KMS-11 (cell line): ENCODE results near the gene ANO8.

ENCODE experiments used
- H2AFZ ChIP-seq: fragments of 200-600 bp; sonication (generic); 2 replicates; pipeline ENCODE4 v1.6.1; 2016; ENCODE audit warnings: antibody characterized with exemption, mixed run types, low read depth
- H3K27ac ChIP-seq: fragments of 200-600 bp; sonication (generic); 2 replicates; pipeline ENCODE4 v1.6.1; 2016; ENCODE audit warnings: mild to moderate bottlenecking, mixed run types
- H3K27me3 ChIP-seq: fragments of 200-600 bp; sonication (generic); 2 replicates; pipeline ENCODE4 v1.6.1; 2017; ENCODE audit warnings: mild to moderate bottlenecking, low read depth, mixed run types, moderate library complexity; ENCODE audit not compliant: insufficient read depth
- H3K36me3 ChIP-seq: fragments of 200-600 bp; sonication (generic); 2 replicates; pipeline ENCODE4 v1.6.1; 2017; ENCODE audit warnings: mild to moderate bottlenecking, mixed run types; ENCODE audit not compliant: insufficient read depth
- H3K4me1 ChIP-seq: fragments of 200-600 bp; sonication (generic); 2 replicates; pipeline ENCODE4 v1.6.1; 2016; ENCODE audit warnings: mild to moderate bottlenecking, low read depth, mixed run types; ENCODE audit not compliant: poor library complexity, severe bottlenecking
- H3K4me2 ChIP-seq: fragments of 200-600 bp; sonication (generic); 2 replicates; pipeline ENCODE4 v1.7.0; 2016; ENCODE audit warnings: mild to moderate bottlenecking, mixed run types
- H3K4me3 ChIP-seq: fragments of 200-600 bp; sonication (generic); IDR thresholded peaks from 2 replicates; pipeline ENCODE4 v1.6.1; 2017; ENCODE audit warnings: low read depth, low read length, mixed read lengths; ENCODE audit not compliant: insufficient read depth
- H3K79me2 ChIP-seq: fragments of 200-600 bp; sonication (generic); 2 replicates; pipeline ENCODE4 v1.6.1; 2016; ENCODE audit warnings: low read depth, mixed run types; ENCODE audit not compliant: insufficient read depth
- H3K9ac ChIP-seq: fragments of 200-600 bp; sonication (generic); 2 replicates; pipeline ENCODE4 v1.6.1; 2016; ENCODE audit warnings: mild to moderate bottlenecking, mixed run types
- H4K20me1 ChIP-seq: fragments of 200-600 bp; sonication (generic); 2 replicates; pipeline ENCODE4 v1.6.1; 2016; ENCODE audit warnings: mild to moderate bottlenecking, mixed run types; ENCODE audit not compliant: insufficient read depth
- TF ChIP-seq, protein P1 (sequence below): fragments of 200-600 bp; sonication (generic); conservative IDR thresholded peaks from 2 replicates; pipeline ENCODE4 v1.6.1; 2017; ENCODE audit warnings: low read depth, mild to moderate bottlenecking, antibody characterized with exemption, low read length, moderate library complexity, mixed read lengths

Gene ANO8

DNA sequence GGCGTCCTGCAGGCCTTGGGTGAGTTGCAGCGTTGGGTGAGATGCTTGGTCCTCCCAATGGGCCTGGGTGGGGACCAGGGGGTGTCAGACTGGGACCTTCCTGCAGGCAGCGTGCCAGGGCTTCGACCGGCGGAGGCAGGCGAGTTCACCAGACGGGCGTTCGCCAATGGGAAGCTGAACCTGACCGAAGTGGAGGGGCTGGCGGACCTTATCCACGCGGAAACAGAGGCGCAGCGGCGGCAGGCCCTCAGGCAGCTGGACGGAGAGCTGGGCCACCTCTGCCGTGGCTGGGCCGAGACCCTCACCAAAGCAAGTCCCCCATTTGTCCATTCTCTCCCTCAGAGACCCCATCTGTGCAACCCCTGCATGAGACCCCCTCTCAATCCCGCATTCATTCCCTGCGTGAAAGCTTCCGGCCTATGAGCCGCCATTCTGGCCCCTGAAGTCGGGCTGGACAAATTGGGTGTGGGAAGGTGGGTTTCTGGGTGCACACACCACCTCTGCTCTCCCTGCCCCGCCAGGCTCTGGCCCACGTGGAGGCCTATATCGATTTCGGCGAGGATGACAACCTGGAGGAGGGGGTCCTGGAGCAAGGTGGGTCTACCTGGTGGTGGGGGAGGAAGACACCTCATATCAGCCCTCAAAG lies 3.9 kb upstream of the ANO8 start:
- H3K9ac ChIP-seq = peak overlapping the region; percentile 45; the same call in 1 of the 2 replicates
- peak overlapping the region; percentile 88 for H3K4me2 ChIP-seq
- H3K4me1 ChIP-seq = peaks cover 16% of the 10 kb centered on the region

DNA sequence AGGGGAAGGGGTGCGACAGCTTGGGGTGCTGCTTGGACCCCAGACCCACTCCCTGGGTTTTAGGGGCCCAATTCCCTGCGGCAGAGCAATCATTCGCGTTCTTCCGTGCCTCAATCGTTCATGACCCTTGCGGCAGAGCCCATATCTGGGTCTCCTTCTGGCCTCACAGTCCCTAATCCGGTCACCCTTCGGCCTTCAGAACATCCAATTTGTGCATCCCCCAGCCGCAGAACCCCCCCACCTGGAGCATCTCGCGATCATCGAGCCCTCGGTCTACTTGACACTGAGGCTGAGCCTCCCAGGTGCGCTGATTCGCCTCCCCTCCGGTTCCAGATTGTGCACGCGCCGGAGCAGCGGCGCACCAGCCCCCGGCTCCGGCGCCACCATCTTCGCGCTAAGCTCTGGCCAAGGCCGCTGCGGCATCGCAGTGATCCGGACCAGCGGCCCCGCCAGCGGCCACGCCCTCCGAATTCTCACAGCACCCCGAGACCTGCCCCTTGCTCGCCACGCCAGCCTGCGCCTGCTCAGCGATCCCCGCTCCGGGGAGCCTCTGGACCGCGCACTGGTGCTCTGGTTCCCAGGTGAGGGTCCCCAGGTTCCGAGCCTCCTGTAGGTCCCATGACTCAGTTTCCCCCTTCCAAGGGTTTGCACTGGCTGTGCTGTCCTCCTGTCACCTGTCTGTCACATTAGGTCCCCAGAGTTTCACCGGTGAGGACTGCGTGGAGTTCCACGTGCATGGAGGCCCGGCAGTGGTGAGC lies 3.2 kb upstream of the ANO8 start:
- TF ChIP-seq, protein P1, sequence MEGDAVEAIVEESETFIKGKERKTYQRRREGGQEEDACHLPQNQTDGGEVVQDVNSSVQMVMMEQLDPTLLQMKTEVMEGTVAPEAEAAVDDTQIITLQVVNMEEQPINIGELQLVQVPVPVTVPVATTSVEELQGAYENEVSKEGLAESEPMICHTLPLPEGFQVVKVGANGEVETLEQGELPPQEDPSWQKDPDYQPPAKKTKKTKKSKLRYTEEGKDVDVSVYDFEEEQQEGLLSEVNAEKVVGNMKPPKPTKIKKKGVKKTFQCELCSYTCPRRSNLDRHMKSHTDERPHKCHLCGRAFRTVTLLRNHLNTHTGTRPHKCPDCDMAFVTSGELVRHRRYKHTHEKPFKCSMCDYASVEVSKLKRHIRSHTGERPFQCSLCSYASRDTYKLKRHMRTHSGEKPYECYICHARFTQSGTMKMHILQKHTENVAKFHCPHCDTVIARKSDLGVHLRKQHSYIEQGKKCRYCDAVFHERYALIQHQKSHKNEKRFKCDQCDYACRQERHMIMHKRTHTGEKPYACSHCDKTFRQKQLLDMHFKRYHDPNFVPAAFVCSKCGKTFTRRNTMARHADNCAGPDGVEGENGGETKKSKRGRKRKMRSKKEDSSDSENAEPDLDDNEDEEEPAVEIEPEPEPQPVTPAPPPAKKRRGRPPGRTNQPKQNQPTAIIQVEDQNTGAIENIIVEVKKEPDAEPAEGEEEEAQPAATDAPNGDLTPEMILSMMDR = no peak
- Histone ChIP-seq H3K27ac (peak overlapping the region; percentile 35), H3K27me3 (no peaks in the 10 kb centered on the region), H3K9ac (peak overlapping the region; percentile 45), H2AFZ (peak overlapping the region; percentile 27; the same call in 1 of the 2 replicates), H3K4me2 (peak overlapping the region; percentile 88), H3K36me3 (no peaks in the 10 kb centered on the region), H3K4me1 (peaks cover 16% of the 10 kb centered on the region), H3K79me2 (no peaks in the 10 kb centered on the region), H4K20me1 (no peaks in the 10 kb centered on the region), H3K4me3 (no peak overlapping the region)

More for the DNA sequence above, 3.9 kb upstream of the ANO8 start:
- H4K20me1 ChIP-seq = no peaks in the 10 kb centered on the region
- no peak overlapping the region for H3K4me3 ChIP-seq
- 0 out of 2 replicates have a peak overlapping the region, but pooled peaks have one; percentile 27 for H2AFZ ChIP-seq
- H3K27ac ChIP-seq = no peak overlapping the region
- H3K27me3 ChIP-seq = no peaks in the 10 kb centered on the region
- TF ChIP-seq, protein P1 = no peak
- no peaks in the 10 kb centered on the region for H3K79me2 ChIP-seq
- no peaks in the 10 kb centered on the region for H3K36me3 ChIP-seq

DNA sequence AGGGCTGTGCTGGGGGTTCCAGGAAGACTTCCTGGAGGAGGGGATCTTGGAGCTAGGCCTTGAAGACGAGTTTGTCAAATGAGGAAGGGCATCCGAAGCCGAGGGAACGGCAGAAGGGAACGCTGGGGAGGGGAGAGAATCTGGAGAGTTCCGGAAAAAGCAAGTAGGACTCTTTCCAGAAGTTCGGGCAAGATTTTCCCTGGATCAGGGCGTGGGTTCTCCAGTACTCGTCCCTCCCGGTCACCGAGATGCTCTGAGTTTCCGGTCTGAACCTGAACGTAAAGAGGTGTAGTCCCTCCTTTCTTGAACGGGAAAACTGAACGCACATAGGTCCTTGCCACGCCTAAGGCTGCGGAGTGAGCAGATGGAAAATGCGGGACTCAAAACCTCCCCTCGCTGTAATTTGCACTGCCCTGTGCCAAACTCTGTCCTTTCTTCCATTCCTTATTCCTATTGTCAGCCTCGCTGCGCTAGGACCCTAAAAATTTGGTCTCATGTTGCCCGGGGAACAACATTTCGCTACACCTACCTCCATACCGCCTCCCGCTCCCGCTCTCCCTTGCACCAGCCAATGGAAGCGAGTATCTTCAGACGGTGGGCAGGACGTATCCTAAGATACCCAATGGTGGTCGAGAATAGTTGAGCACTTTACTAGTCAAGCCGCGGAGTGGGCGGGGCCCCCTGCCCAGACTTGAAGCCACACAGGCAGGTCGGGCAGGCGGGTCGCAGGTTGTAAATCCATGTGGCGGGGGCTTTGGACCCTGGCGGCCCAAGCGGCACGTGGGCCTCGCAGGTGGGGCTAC lies 2.4 kb upstream of the ANO8 start, which contains the start of gene GTPBP3:
TSS of gene GTPBP3 (plus strand) at position 682 of the 803 bp plus-strand sequence. CDS start at position 741, 59 bp downstream.
- peak within 1 kb of the TSS; percentile 88 for H3K4me2 ChIP-seq
- TF ChIP-seq, protein P1 = no peak
- peaks cover 19% of the 10 kb centered on the region for H3K4me1 ChIP-seq
- no peaks in the 10 kb centered on the region for H3K27me3 ChIP-seq
- H2AFZ ChIP-seq = peak within 1 kb of the TSS; percentile 68; the same call in 1 of the 2 replicates
- H3K4me3 ChIP-seq = peak within 1 kb of the TSS; percentile 7
- no peaks in the 10 kb centered on the region for H3K36me3 ChIP-seq
- no peaks in the 10 kb centered on the region for H3K79me2 ChIP-seq
- H3K27ac ChIP-seq = peak within 1 kb of the TSS; percentile 72
- H3K9ac ChIP-seq = peak within 1 kb of the TSS; percentile 54
- H4K20me1 ChIP-seq = no peaks in the 10 kb centered on the region

DNA sequence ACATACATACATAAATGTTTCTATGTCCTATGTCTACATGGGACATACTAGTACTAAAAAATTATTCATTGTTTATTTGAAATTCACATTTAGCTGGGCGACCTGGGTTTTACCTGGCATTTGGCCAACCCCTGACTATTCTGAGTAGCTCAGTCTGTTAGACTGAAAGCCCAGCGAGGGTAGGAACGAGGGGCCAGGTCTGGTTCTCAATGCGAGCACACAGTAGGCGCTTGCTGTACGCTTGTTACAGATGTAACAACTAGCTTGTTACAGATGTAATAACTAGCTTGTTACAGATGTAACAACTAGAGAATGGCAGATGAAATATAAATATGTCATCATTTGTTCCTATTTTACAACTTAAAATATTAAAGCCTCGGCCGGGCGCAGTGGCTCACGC lies 920 bp upstream of the ANO8 start:
- H4K20me1 ChIP-seq = no peaks in the 10 kb centered on the region
- no peaks in the 10 kb centered on the region for H3K36me3 ChIP-seq
- H3K79me2 ChIP-seq = no peaks in the 10 kb centered on the region
- H3K27me3 ChIP-seq = no peaks in the 10 kb centered on the region
- peaks cover 19% of the 10 kb centered on the region for H3K4me1 ChIP-seq
- H3K27ac ChIP-seq = no peak overlapping the region
- no peak overlapping the region for H3K4me3 ChIP-seq
- TF ChIP-seq, protein P1 = no peak
- peak overlapping the region; percentile 88; the same call in 1 of the 2 replicates for H2AFZ ChIP-seq
- no peak overlapping the region for H3K9ac ChIP-seq
- H3K4me2 ChIP-seq = peak overlapping the region; percentile 83
